A549 (cell line): ENCODE measurements around the gene PEX7. TPM values are rescaled to one million over a fixed set of nuclear protein-coding genes. Genes with fewer than 3 reads are reported as not detected.

ENCODE experiments used
- CBX8 ChIP-seq: fragments of 200-600 bp; sonication (generic); IDR thresholded peaks from 2 replicates; pipeline ENCODE4 v1.6.1; 2016
- FOSB ChIP-seq: fragments of 250-450 bp; sonication (Bioruptor Pico); IDR thresholded peaks from 2 replicates; pipeline ENCODE4 v1.5.0; 2020; ENCODE audit warnings: mild to moderate bottlenecking, moderate library complexity
- JUN ChIP-seq, 2 experiments: fragments of >200 bp; sonication (Bioruptor Twin); formaldehyde crosslinking; IDR thresholded peaks; 2 replicates in 1 of 2; 3 replicates in 1 of 2; pipeline ENCODE4 v1.6.1; 2016 to 2017
- polyA plus RNA-seq, 4 experiments: library from polyadenylated mRNA; depleted of rRNA in 3 of 4; stranded (reverse); fragments of >200 nt; fragmentation: RNase III in 1 of 4; extraction: RNeasy Plus Mini Kit Qiagen cat#74134 plus additional on column Dnase treatment in 1 of 4; gene quantifications; 2 replicates in 3 of 4; 3 replicates in 1 of 4; pipeline ENCODE4 v1.2.3, GENCODE V29; 2011 to 2017
- small RNA-seq, 6 experiments: library from RNA; depleted of rRNA; stranded (forward); fragments of <200 nt; gene quantifications; one replicate each; pipeline ENCODE3, GENCODE V24; 2012
- TF ChIP-seq, protein P1 (sequence below): fragments of >200 bp; sonication (Bioruptor Twin); formaldehyde crosslinking; IDR thresholded peaks from 3 replicates; pipeline ENCODE4 v1.6.1; 2016
- TF ChIP-seq, protein P2 (sequence below): IDR thresholded peaks from 2 replicates; pipeline ENCODE4 v1.6.1; 2012; ENCODE audit warnings: low read depth, borderline replicate concordance

PEX7 gene
- polyA plus RNA-seq, 2 of the 4 experiments (the other 2 are of a cell fraction), result 6.9 to 9.6 TPM

DNA sequence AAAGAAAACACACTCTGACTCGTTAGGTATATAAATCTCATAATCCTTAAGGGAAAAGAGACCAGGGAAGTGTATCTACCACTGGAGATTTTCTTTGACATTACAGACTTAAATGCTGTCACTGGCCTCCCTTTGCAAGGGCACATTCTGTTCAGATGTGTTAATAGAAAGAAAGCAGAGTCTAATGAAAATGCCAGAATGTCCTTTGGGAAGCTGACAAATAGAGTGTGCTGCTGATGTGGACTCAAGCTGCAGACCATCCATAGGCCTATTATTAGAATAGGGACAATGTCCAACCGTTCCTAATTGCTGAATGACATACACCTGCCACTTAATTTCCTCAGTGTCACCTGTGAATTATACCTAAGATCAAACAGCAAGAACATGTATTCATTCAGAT is 140.9 kb downstream of the PEX7 start (continued):
- TF ChIP-seq, protein P1, sequence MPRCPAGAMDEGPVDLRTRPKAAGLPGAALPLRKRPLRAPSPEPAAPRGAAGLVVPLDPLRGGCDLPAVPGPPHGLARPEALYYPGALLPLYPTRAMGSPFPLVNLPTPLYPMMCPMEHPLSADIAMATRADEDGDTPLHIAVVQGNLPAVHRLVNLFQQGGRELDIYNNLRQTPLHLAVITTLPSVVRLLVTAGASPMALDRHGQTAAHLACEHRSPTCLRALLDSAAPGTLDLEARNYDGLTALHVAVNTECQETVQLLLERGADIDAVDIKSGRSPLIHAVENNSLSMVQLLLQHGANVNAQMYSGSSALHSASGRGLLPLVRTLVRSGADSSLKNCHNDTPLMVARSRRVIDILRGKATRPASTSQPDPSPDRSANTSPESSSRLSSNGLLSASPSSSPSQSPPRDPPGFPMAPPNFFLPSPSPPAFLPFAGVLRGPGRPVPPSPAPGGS, result no peak
- no peak for TF ChIP-seq JUN (IDR thresholded peaks at IDR 0.05)
- TF ChIP-seq, protein P2, sequence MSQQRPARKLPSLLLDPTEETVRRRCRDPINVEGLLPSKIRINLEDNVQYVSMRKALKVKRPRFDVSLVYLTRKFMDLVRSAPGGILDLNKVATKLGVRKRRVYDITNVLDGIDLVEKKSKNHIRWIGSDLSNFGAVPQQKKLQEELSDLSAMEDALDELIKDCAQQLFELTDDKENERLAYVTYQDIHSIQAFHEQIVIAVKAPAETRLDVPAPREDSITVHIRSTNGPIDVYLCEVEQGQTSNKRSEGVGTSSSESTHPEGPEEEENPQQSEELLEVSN, result no peak
- no peak for TF ChIP-seq CBX8
- TF ChIP-seq FOSB (CRISPR knock-in tag), result no peak

Small RNA genes lying within 50 kb of the gene (small RNA-seq; reads per million reads assigned to genes)
- gene RF00019, result 0 reads per million in 6 experiments
- 0 to 0.78 (median 0) reads per million in 6 experiments for gene RF00443

Other genes with a start within 250 kb of the PEX7 start
- 4.1 and 4.4 TPM in 2 replicates for gene MAP3K5, start 30.1 kb upstream of the PEX7 start, polyA plus RNA-seq (2011; rRNA removed)
- 1.8 to 2.1 TPM (median 2.1 TPM) in 3 replicates for gene MAP3K5, start 30.1 kb upstream of the PEX7 start, polyA plus RNA-seq (2017; fragmentation: RNase III; extraction: RNeasy Plus Mini Kit Qiagen cat#74134 plus additional on column Dnase treatment)
- gene SLC35D3, start 99.7 kb downstream of the PEX7 start, polyA plus RNA-seq (2011; rRNA removed), result not detected in 2 replicates
- gene SLC35D3, start 99.7 kb downstream of the PEX7 start, polyA plus RNA-seq (2017; fragmentation: RNase III; extraction: RNeasy Plus Mini Kit Qiagen cat#74134 plus additional on column Dnase treatment), result not detected in 3 replicates
- 0.08 and 0.19 TPM in 2 replicates for gene IL20RA, start 222.4 kb downstream of the PEX7 start, polyA plus RNA-seq (2011; rRNA removed)
- not detected in 3 replicates for gene IL20RA, start 222.4 kb downstream of the PEX7 start, polyA plus RNA-seq (2017; fragmentation: RNase III; extraction: RNeasy Plus Mini Kit Qiagen cat#74134 plus additional on column Dnase treatment)